Skin of body (tissue), 3 donors: ENCODE results near the gene PCID2. TPM values are rescaled to one million over a fixed set of nuclear protein-coding genes. Genes with fewer than 3 reads are reported as not detected.

Experiments
- DNase-seq: peaks from one replicate; lab custom pipeline; 2025; lab: John Stamatoyannopoulos, UW
- small RNA-seq: library from RNA; depleted of rRNA; stranded (forward); fragments of <200 nt; gene quantifications from one replicate; pipeline ENCODE3, GENCODE V24; 2014; ENCODE audit warnings: low replicate concordance
- total RNA-seq: library from RNA; depleted of rRNA; stranded (reverse); fragments of >200 nt; gene quantifications from one replicate; pipeline ENCODE4 v1.2.3, GENCODE V29; 2014

PCID2 gene
- total RNA-seq, 1 donor from 2014 or later = 55.9 TPM

- no peak for DNase-seq
Observed at GRCh38 chr13:113129480-113129879, 79.0 kb downstream of the PCID2 start.

Small RNAs within 50 kb of the gene (small RNA-seq; reads per million reads assigned to genes)
- not detected for gene AL137002.1

Other genes with a start within 250 kb of the PCID2 start
- 23.9 TPM for gene MCF2L, start 239.5 kb downstream of the PCID2 start, total RNA-seq
- 2.2 TPM for gene F7, start 102.9 kb downstream of the PCID2 start, total RNA-seq
- 20.6 TPM for gene F10, start 85.9 kb downstream of the PCID2 start, total RNA-seq
- not detected for gene PROZ, start 50.0 kb downstream of the PCID2 start, total RNA-seq
- 80.6 TPM for gene CUL4A, start 944 bp upstream of the PCID2 start, total RNA-seq
- gene LAMP1, start 88.6 kb upstream of the PCID2 start, total RNA-seq = 73.3 TPM
- 6.0 TPM for gene GRTP1, start 155.5 kb upstream of the PCID2 start, total RNA-seq
- gene ADPRHL1, start 244.8 kb upstream of the PCID2 start, total RNA-seq = 16.7 TPM